ENCODE data around the gene WDR81.

DNA sequence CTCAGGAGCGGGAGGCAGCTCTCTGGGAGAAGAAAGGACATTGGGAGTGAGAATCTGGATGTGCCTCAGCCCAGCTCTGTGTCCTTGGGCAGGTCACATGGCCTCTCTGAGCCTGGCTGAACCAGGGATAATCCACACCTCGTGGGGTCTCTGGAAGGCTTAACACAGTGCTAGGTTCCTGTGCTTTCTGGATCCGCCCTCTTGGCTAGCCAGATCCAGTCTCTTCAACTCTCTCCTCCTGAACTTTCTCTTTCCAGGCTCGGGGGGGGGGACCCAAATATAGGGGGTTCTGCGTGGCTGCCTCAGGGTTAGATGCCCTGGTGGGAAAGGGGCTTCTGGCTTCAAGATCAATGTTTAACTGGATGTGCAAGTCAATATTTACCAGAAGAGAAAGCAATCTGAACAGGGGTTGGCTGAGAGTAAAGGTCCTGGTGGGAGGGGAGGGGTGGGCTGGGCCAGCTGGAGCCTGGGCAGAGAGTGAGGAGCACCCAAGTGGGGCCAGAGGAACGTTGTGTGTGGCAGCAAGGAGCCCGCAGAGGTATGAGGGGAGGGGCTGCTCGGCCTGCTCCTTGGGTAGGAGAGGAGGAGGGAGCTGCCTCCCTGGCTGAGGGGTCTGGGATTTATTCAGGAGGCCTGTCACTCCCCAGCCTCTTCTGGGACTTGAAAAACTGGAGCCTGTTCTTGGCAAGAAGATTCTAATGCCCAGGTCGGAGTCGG, 18.0 kb downstream of the WDR81 start, which contains the start of gene SERPINF2:
- TF ChIP-seq, protein P1, sequence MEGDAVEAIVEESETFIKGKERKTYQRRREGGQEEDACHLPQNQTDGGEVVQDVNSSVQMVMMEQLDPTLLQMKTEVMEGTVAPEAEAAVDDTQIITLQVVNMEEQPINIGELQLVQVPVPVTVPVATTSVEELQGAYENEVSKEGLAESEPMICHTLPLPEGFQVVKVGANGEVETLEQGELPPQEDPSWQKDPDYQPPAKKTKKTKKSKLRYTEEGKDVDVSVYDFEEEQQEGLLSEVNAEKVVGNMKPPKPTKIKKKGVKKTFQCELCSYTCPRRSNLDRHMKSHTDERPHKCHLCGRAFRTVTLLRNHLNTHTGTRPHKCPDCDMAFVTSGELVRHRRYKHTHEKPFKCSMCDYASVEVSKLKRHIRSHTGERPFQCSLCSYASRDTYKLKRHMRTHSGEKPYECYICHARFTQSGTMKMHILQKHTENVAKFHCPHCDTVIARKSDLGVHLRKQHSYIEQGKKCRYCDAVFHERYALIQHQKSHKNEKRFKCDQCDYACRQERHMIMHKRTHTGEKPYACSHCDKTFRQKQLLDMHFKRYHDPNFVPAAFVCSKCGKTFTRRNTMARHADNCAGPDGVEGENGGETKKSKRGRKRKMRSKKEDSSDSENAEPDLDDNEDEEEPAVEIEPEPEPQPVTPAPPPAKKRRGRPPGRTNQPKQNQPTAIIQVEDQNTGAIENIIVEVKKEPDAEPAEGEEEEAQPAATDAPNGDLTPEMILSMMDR (IDR thresholded peaks at IDR 0.05), result no peak
- TF ChIP-seq POLR2A (IDR thresholded peaks at IDR 0.05), result no peak

All from heart left ventricle (tissue), 13 donors.